ENCODE results near the gene MS4A4E.
"Not testable (repeated sequence)": the region's sequence is repeated elsewhere in the genome, so short reads cannot be mapped to it uniquely, and the experiment has no call there.

Gene MS4A4E

DNA sequence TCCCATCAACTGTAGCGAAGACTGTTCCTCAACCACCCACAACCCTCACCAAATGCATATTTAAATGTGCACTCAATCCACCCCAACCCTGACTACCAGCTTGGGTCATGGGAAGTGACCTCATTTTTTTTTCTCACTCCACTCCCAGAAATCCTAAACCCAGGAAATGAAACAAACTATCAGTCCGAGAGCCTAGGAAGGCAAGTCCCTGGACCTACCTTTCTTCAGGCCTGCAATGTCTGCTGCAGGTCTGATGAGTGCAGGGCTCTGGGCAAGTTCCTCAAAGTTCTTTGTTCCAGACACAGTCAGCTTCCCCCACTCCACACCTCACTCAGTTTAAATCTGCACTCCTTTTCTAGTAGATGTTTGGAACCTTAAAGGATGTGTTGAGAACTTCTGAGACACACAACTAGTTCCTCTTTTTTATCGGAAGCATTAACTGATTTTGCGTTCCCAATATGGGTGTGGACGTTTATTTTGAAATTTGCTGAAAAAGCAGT lies at the start of gene MS4A4E:
MS4A4E (minus strand) TSS at position 398 of the 500 bp plus-strand sequence. CDS start 13,082 bp downstream, outside the sequence.
- ATAC-seq: no peak

GRCh38 chr11:60292145-60292544 lies 49.2 kb upstream of the MS4A4E start:
- TF ChIP-seq ESRRG (CRISPR knock-in tag; IDR thresholded peaks at IDR 0.05): no peak
- no peak for ATAC-seq

More for the DNA sequence above, at the start of gene MS4A4E:
- TF ChIP-seq RARB (CRISPR knock-in tag; IDR thresholded peaks at IDR 0.05) (no peak), BACH2 (CRISPR knock-in tag; IDR thresholded peaks at IDR 0.05; ENCODE audit: borderline replicate concordance) (no peak), ARNTL (CRISPR knock-in tag; IDR thresholded peaks at IDR 0.05; ENCODE audit: borderline replicate concordance, low read depth) (no peak), SNAI2 (CRISPR knock-in tag; IDR thresholded peaks at IDR 0.05) (no peak), ESRRG (CRISPR knock-in tag; IDR thresholded peaks at IDR 0.05) (no peak), PPARA (CRISPR knock-in tag; IDR thresholded peaks at IDR 0.05; ENCODE audit: borderline replicate concordance) (no peak), TCF4 (CRISPR knock-in tag; IDR thresholded peaks at IDR 0.05; ENCODE audit: borderline replicate concordance) (no peak), ISL1 (CRISPR knock-in tag; IDR thresholded peaks at IDR 0.05) (no peak), CSDC2 (CRISPR knock-in tag; IDR thresholded peaks at IDR 0.05) (no peak), CSRNP3 (CRISPR knock-in tag; IDR thresholded peaks at IDR 0.05) (no peak), ZC3H10 (CRISPR knock-in tag; IDR thresholded peaks at IDR 0.05) (no peak), ZFP3 (CRISPR knock-in tag; IDR thresholded peaks at IDR 0.05) (no peak), OSR1 (CRISPR knock-in tag; IDR thresholded peaks at IDR 0.05) (no peak), TOX (CRISPR knock-in tag; IDR thresholded peaks at IDR 0.05; ENCODE audit: borderline replicate concordance) (no peak)
- TF ChIP-seq, protein P1, sequence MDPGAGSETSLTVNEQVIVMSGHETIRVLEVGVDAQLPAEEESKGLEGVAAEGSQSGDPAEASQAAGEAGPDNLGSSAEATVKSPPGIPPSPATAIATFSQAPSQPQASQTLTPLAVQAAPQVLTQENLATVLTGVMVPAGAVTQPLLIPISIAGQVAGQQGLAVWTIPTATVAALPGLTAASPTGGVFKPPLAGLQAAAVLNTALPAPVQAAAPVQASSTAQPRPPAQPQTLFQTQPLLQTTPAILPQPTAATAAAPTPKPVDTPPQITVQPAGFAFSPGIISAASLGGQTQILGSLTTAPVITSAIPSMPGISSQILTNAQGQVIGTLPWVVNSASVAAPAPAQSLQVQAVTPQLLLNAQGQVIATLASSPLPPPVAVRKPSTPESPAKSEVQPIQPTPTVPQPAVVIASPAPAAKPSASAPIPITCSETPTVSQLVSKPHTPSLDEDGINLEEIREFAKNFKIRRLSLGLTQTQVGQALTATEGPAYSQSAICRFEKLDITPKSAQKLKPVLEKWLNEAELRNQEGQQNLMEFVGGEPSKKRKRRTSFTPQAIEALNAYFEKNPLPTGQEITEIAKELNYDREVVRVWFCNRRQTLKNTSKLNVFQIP (CRISPR knock-in tag; IDR thresholded peaks at IDR 0.05; ENCODE audit: borderline replicate concordance, low read depth): no peak
- TF ChIP-seq, protein P2, sequence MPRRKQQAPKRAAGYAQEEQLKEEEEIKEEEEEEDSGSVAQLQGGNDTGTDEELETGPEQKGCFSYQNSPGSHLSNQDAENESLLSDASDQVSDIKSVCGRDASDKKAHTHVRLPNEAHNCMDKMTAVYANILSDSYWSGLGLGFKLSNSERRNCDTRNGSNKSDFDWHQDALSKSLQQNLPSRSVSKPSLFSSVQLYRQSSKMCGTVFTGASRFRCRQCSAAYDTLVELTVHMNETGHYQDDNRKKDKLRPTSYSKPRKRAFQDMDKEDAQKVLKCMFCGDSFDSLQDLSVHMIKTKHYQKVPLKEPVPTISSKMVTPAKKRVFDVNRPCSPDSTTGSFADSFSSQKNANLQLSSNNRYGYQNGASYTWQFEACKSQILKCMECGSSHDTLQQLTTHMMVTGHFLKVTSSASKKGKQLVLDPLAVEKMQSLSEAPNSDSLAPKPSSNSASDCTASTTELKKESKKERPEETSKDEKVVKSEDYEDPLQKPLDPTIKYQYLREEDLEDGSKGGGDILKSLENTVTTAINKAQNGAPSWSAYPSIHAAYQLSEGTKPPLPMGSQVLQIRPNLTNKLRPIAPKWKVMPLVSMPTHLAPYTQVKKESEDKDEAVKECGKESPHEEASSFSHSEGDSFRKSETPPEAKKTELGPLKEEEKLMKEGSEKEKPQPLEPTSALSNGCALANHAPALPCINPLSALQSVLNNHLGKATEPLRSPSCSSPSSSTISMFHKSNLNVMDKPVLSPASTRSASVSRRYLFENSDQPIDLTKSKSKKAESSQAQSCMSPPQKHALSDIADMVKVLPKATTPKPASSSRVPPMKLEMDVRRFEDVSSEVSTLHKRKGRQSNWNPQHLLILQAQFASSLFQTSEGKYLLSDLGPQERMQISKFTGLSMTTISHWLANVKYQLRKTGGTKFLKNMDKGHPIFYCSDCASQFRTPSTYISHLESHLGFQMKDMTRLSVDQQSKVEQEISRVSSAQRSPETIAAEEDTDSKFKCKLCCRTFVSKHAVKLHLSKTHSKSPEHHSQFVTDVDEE (CRISPR knock-in tag; IDR thresholded peaks at IDR 0.05): no peak

- TF ChIP-seq ZNF70 (CRISPR knock-in tag; IDR thresholded peaks at IDR 0.05): no peak
- TF ChIP-seq ZFP30 (CRISPR knock-in tag; IDR thresholded peaks at IDR 0.05): no peak
- no peak for TF ChIP-seq BACH2 (CRISPR knock-in tag; IDR thresholded peaks at IDR 0.05; ENCODE audit: borderline replicate concordance)
- TF ChIP-seq TCF4 (CRISPR knock-in tag; IDR thresholded peaks at IDR 0.05; ENCODE audit: borderline replicate concordance): no peak
- no peak for TF ChIP-seq ZNF565 (CRISPR knock-in tag; conservative IDR thresholded peaks at IDR 0.05; ENCODE audit: low read depth)
- no peak for ATAC-seq
Measured at GRCh38 chr11:60288531-60288930, 45.6 kb upstream of the MS4A4E start.

- ATAC-seq: not testable (repeated sequence)
Measured at GRCh38 chr11:60285411-60286126, 42.6 kb upstream of the MS4A4E start.

DNA sequence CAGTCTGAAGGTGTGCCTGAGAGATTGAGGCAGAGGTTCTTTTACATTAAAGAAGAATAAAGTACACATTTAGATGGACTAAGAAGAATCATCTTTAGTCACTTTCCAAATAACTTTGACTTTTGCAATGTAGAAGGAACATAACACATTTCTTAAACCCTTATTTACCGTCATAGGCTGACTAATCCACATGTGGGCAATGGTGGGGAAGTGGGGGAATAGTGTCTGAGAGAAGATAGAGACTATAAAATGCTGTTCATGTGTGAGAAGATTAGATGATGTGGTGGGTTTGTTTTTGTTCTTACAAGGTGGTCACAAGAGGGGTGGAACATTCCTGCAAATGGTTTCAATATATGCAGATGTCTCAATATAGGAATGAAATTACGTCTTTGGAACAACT lies 39.3 kb upstream of the MS4A4E start:
- ATAC-seq: no peak
- no peak for TF ChIP-seq ISL1 (CRISPR knock-in tag; IDR thresholded peaks at IDR 0.05)

- ATAC-seq: no peak
- TF ChIP-seq CSRNP3 (CRISPR knock-in tag; IDR thresholded peaks at IDR 0.05): no peak
Measured at GRCh38 chr11:60281485-60281884, 38.5 kb upstream of the MS4A4E start.
